HepG2 (cell line): ENCODE data around the gene HSDL2. TPM values are rescaled to one million over a fixed set of nuclear protein-coding genes. Genes with fewer than 3 reads are reported as not detected.

Source experiments
- DNMT3B ChIP-seq: conservative IDR thresholded peaks from 2 replicates; pipeline ENCODE4 v1.6.1; 2016; ENCODE audit warnings: missing biosample characterization, control low read depth
- FLYWCH1 ChIP-seq: sonication (generic); formaldehyde crosslinking; IDR thresholded peaks from 2 replicates; pipeline ENCODE4 v1.8.1; 2023; ENCODE audit warnings: mild to moderate bottlenecking, missing genetic modification reagents
- GFI1 ChIP-seq: sonication (generic); formaldehyde crosslinking; IDR thresholded peaks from 2 replicates; pipeline ENCODE4 v1.5.0; 2020; ENCODE audit warnings: missing genetic modification reagents, mild to moderate bottlenecking, borderline replicate concordance
- RAD21 ChIP-seq: fragments of 450-650 bp; formaldehyde crosslinking; IDR thresholded peaks from 2 replicates; pipeline ENCODE4 v1.5.0; 2020; ENCODE audit warnings: mild to moderate bottlenecking
- THYN1 ChIP-seq: sonication (generic); formaldehyde crosslinking; IDR thresholded peaks from 2 replicates; pipeline ENCODE4 v1.8.1; 2023; ENCODE audit warnings: low read depth, mild to moderate bottlenecking, moderate library complexity, missing genetic modification reagents, borderline replicate concordance
- ZFYVE20 ChIP-seq: sonication (generic); formaldehyde crosslinking; IDR thresholded peaks from 2 replicates; pipeline ENCODE4 v1.8.0; 2023; ENCODE audit warnings: low read depth, mild to moderate bottlenecking, moderate library complexity, missing genetic modification reagents, borderline replicate concordance
- ZNF253 ChIP-seq: sonication (generic); formaldehyde crosslinking; IDR thresholded peaks from 2 replicates; pipeline ENCODE4 v1.8.0; 2022; ENCODE audit warnings: mild to moderate bottlenecking, missing genetic modification reagents, borderline replicate concordance
- ZNF382 ChIP-seq: sonication (generic); formaldehyde crosslinking; IDR thresholded peaks from 2 replicates; pipeline ENCODE4 v1.5.0; 2020; ENCODE audit warnings: missing genetic modification reagents, mild to moderate bottlenecking, borderline replicate concordance
- ZNF660 ChIP-seq: sonication (generic); formaldehyde crosslinking; IDR thresholded peaks from 2 replicates; pipeline ENCODE4 v1.5.1; 2020; ENCODE audit warnings: mild to moderate bottlenecking, low read depth, missing genetic modification reagents, borderline replicate concordance
- ZNF709 ChIP-seq: sonication (generic); formaldehyde crosslinking; IDR thresholded peaks from 2 replicates; pipeline ENCODE4 v1.5.0; 2020; ENCODE audit warnings: mild to moderate bottlenecking, missing genetic modification reagents
- ZNF878 ChIP-seq: sonication (generic); formaldehyde crosslinking; IDR thresholded peaks from 2 replicates; pipeline ENCODE4 v1.8.1; 2023; ENCODE audit warnings: mild to moderate bottlenecking, missing genetic modification reagents, moderate library complexity
- polyA plus RNA-seq, 8 experiments: library from polyadenylated mRNA; depleted of rRNA in 3 of 8; stranded (reverse) in 7 of 8; unstranded in 1 of 8; fragments of >200 nt; fragmentation: Illumina TruSeq in 4 of 8; extraction: Trizol in 4 of 8; gene quantifications; 2 replicates each; pipeline versions ENCODE4 v1.2.1 to v1.2.3, GENCODE V29; 2011 to 2016; ENCODE audit warnings: low read depth in 4 of 8, missing spikeins in 1 of 8, mixed read lengths in 1 of 8; ENCODE audit not compliant: insufficient read depth in 1 of 8
- total RNA-seq, 5 experiments: library from RNA; depleted of rRNA; stranded (reverse); fragments of >200 nt; fragmentation: Illumina TruSeq; extraction: Trizol; gene quantifications; 2 replicates each; pipeline ENCODE4 v1.2.3, GENCODE V29; 2016; ENCODE audit warnings: low read depth in 1 of 5
- TF ChIP-seq, protein P1 (sequence below): sonication (generic); formaldehyde crosslinking; IDR thresholded peaks from 2 replicates; pipeline ENCODE4 v1.4.0; 2020; ENCODE audit warnings: missing genetic modification reagents
- TF ChIP-seq, protein P2 (sequence below): sonication (generic); formaldehyde crosslinking; IDR thresholded peaks from 2 replicates; pipeline ENCODE4 v1.4.0; 2020; ENCODE audit warnings: missing genetic modification reagents
- TF ChIP-seq, protein P3 (sequence below): sonication (generic); formaldehyde crosslinking; IDR thresholded peaks from 2 replicates; pipeline ENCODE4 v1.4.0; 2020; ENCODE audit warnings: missing genetic modification reagents
- TF ChIP-seq, protein P4 (sequence below): sonication (generic); formaldehyde crosslinking; conservative IDR thresholded peaks from 2 replicates; pipeline ENCODE4 v1.8.0; 2022; ENCODE audit warnings: mild to moderate bottlenecking, moderate library complexity, missing genetic modification reagents
- TF ChIP-seq, protein P5 (sequence below): sonication (generic); formaldehyde crosslinking; IDR thresholded peaks from 2 replicates; pipeline ENCODE4 v1.5.0; 2020; ENCODE audit warnings: missing genetic modification reagents, mild to moderate bottlenecking, borderline replicate concordance

Gene HSDL2
- total and polyA plus RNA-seq, 2 of the 13 experiments (the other 11 are each of a cell fraction or from before 2014, with no cell fraction given) = 55.3 to 80.2 TPM

DNA sequence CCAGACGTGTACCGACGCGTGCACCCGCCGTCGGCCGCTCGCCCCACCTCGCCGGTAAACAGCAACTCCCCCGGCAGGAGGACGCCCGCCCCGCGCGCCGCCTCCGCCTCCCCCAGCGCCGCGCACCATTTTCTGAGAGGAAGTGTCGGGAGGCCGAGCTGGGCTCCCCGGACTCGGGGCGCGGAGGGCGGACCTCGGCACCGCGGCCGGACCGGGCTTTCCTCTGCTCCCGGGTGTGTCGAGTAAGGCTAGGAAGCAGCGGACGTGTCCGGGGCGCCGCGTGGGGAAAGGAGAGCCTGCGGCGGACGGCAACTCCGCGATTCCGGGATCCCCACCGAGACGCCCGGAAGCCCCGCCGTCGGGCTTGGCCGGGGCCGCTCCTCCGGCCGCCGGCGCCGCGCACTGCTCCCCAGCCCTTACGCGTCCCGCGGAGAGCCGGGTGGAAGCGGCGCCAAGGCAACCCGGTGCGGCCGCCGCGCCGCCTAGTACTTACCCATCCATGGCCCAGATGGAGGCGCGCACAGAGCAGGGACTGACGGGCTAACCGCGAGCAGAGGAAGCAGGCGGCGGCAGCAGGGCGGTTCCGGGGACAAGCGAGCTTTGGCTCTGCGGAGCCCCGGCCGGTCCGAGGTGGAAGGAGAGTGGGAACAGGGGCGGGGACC lies 46.8 kb upstream of the HSDL2 start, which contains the start of gene PTBP3 (continued):
- TF ChIP-seq, protein P1, sequence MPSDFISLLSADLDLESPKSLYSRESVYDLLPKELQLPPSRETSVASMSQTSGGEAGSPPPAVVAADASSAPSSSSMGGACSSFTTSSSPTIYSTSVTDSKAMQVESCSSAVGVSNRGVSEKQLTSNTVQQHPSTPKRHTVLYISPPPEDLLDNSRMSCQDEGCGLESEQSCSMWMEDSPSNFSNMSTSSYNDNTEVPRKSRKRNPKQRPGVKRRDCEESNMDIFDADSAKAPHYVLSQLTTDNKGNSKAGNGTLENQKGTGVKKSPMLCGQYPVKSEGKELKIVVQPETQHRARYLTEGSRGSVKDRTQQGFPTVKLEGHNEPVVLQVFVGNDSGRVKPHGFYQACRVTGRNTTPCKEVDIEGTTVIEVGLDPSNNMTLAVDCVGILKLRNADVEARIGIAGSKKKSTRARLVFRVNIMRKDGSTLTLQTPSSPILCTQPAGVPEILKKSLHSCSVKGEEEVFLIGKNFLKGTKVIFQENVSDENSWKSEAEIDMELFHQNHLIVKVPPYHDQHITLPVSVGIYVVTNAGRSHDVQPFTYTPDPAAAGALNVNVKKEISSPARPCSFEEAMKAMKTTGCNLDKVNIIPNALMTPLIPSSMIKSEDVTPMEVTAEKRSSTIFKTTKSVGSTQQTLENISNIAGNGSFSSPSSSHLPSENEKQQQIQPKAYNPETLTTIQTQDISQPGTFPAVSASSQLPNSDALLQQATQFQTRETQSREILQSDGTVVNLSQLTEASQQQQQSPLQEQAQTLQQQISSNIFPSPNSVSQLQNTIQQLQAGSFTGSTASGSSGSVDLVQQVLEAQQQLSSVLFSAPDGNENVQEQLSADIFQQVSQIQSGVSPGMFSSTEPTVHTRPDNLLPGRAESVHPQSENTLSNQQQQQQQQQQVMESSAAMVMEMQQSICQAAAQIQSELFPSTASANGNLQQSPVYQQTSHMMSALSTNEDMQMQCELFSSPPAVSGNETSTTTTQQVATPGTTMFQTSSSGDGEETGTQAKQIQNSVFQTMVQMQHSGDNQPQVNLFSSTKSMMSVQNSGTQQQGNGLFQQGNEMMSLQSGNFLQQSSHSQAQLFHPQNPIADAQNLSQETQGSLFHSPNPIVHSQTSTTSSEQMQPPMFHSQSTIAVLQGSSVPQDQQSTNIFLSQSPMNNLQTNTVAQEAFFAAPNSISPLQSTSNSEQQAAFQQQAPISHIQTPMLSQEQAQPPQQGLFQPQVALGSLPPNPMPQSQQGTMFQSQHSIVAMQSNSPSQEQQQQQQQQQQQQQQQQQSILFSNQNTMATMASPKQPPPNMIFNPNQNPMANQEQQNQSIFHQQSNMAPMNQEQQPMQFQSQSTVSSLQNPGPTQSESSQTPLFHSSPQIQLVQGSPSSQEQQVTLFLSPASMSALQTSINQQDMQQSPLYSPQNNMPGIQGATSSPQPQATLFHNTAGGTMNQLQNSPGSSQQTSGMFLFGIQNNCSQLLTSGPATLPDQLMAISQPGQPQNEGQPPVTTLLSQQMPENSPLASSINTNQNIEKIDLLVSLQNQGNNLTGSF (CRISPR knock-in tag) = peak; percentile 47
- no peak for TF ChIP-seq ZNF253 (CRISPR knock-in tag)
- TF ChIP-seq, protein P2, sequence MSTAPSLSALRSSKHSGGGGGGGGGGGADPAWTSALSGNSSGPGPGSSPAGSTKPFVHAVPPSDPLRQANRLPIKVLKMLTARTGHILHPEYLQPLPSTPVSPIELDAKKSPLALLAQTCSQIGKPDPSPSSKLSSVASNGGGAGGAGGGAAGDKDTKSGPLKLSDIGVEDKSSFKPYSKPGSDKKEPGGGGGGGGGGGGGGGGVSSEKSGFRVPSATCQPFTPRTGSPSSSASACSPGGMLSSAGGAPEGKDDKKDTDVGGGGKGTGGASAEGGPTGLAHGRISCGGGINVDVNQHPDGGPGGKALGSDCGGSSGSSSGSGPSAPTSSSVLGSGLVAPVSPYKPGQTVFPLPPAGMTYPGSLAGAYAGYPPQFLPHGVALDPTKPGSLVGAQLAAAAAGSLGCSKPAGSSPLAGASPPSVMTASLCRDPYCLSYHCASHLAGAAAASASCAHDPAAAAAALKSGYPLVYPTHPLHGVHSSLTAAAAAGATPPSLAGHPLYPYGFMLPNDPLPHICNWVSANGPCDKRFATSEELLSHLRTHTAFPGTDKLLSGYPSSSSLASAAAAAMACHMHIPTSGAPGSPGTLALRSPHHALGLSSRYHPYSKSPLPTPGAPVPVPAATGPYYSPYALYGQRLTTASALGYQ (CRISPR knock-in tag) = peak; percentile 73
- TF ChIP-seq GFI1 (CRISPR knock-in tag) = peak; percentile 36; the same call in 1 of the 2 replicates
- TF ChIP-seq, protein P3, sequence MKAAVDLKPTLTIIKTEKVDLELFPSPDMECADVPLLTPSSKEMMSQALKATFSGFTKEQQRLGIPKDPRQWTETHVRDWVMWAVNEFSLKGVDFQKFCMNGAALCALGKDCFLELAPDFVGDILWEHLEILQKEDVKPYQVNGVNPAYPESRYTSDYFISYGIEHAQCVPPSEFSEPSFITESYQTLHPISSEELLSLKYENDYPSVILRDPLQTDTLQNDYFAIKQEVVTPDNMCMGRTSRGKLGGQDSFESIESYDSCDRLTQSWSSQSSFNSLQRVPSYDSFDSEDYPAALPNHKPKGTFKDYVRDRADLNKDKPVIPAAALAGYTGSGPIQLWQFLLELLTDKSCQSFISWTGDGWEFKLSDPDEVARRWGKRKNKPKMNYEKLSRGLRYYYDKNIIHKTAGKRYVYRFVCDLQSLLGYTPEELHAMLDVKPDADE (CRISPR knock-in tag) = 0 out of 2 replicates have a peak, but pooled peaks have one; percentile 56
- TF ChIP-seq ZNF382 (CRISPR knock-in tag) = no peak
- TF ChIP-seq ZNF878 (CRISPR knock-in tag) = no peak; the same call in 1 of the 2 replicates
- no peak for TF ChIP-seq ZNF709 (CRISPR knock-in tag)
- TF ChIP-seq FLYWCH1 (CRISPR knock-in tag) = no peak
- no peak for TF ChIP-seq ZNF660 (CRISPR knock-in tag)
- TF ChIP-seq RAD21 (CRISPR knock-in tag) = no peak; the same call in 1 of the 2 replicates
- TF ChIP-seq THYN1 (CRISPR knock-in tag) = no peak
- TF ChIP-seq, protein P4, sequence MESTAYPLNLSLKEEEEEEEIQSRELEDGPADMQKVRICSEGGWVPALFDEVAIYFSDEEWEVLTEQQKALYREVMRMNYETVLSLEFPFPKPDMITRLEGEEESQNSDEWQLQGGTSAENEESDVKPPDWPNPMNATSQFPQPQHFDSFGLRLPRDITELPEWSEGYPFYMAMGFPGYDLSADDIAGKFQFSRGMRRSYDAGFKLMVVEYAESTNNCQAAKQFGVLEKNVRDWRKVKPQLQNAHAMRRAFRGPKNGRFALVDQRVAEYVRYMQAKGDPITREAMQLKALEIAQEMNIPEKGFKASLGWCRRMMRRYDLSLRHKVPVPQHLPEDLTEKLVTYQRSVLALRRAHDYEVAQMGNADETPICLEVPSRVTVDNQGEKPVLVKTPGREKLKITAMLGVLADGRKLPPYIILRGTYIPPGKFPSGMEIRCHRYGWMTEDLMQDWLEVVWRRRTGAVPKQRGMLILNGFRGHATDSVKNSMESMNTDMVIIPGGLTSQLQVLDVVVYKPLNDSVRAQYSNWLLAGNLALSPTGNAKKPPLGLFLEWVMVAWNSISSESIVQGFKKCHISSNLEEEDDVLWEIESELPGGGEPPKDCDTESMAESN (CRISPR knock-in tag) = peak; percentile 82
- TF ChIP-seq, protein P5, sequence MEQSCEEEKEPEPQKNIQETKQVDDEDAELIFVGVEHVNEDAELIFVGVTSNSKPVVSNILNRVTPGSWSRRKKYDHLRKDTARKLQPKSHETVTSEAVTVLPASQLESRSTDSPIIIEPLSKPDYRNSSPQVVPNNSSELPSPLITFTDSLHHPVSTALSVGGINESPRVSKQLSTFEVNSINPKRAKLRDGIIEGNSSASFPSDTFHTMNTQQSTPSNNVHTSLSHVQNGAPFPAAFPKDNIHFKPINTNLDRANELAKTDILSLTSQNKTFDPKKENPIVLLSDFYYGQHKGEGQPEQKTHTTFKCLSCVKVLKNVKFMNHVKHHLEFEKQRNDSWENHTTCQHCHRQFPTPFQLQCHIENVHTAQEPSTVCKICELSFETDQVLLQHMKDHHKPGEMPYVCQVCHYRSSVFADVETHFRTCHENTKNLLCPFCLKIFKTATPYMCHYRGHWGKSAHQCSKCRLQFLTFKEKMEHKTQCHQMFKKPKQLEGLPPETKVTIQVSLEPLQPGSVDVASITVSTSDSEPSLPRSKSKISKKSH = no peak; the same call in 1 of the 2 replicates
- TF ChIP-seq DNMT3B = no peak
- TF ChIP-seq ZFYVE20 (CRISPR knock-in tag) = 0 out of 2 replicates have a peak, but pooled peaks have one; percentile 29
